Tibial nerve (tissue), 4 donors: ENCODE data around the gene CDC123. TPM values are rescaled to one million over a fixed set of nuclear protein-coding genes. Genes with fewer than 3 reads are reported as not detected.
A peak's percentile ranks its signal among the peaks of the same experiment; 100 is the strongest.

Experiments
- DNase-seq, 2 donors: peaks; one replicate each; pipeline ENCODE4 v3.0.0-alpha.2; 2019; ENCODE audit warnings: low spot score in 2 of 2
- H3K27ac ChIP-seq, 4 donors: fragments of 200-600 bp; sonication (generic) in 3 of 4; one replicate each; pipeline ENCODE4 v1.5.1; 2017 to 2019; ENCODE audit warnings: mild to moderate bottlenecking in 1 of 4
- H3K27me3 ChIP-seq, 2 donors: fragments of 200-600 bp; sonication (generic) in 1 of 2; one replicate each; pipeline versions ENCODE4 v1.5.1 to v1.6.0; 2017 to 2019
- H3K36me3 ChIP-seq, 3 donors: fragments of 200-600 bp; sonication (generic); one replicate each; pipeline ENCODE4 v1.5.1; 2018 to 2019
- H3K4me1 ChIP-seq, 4 donors: fragments of 200-600 bp; sonication (generic) in 3 of 4; one replicate each; pipeline ENCODE4 v1.5.1; 2017 to 2019
- H3K4me3 ChIP-seq, 4 donors: fragments of 200-600 bp; sonication (generic) in 3 of 4; one replicate each; pipeline ENCODE4 v1.5.1; 2017 to 2019; ENCODE audit warnings: mild to moderate bottlenecking in 1 of 4, moderate library complexity in 1 of 4
- H3K9me3 ChIP-seq, 4 donors: fragments of 200-600 bp; sonication (generic) in 3 of 4; one replicate each; pipeline ENCODE4 v1.5.1; 2017 to 2019
- EP300 ChIP-seq, 2 donors: sonication (generic); formaldehyde crosslinking; IDR thresholded peaks; one replicate each; pipeline ENCODE4 v1.6.1; 2017; ENCODE audit warnings: antibody characterized with exemption in 2 of 2, mild to moderate bottlenecking in 1 of 2
- POLR2A ChIP-seq, 2 donors: fragments of 450-650 bp; IDR thresholded peaks; one replicate each; pipeline ENCODE4 v1.6.1; 2017; ENCODE audit warnings: antibody characterized with exemption in 2 of 2, mild to moderate bottlenecking in 2 of 2, moderate library complexity in 2 of 2
- WGBS, 2 donors: methylation state at CpG; one replicate each; pipeline ENCODE4 v1.1.5; 2018; 5-methylcytosine and 5-hydroxymethylcytosine counted together
- total RNA-seq, 4 donors: library from RNA; depleted of rRNA; stranded (reverse); fragments of >200 nt; gene quantifications; one replicate each; pipeline ENCODE4 v1.1.0, GENCODE V29; 2016
- TF ChIP-seq, protein P1 (sequence below), 5 experiments: fragments of 200-600 bp in 3 of 5; fragments of 450-650 bp in 2 of 5; sonication (generic) in 3 of 5; IDR thresholded peaks; one replicate each; pipeline ENCODE4 v1.5.1; 2016 to 2019; ENCODE audit warnings: antibody characterized with exemption in 5 of 5, mild to moderate bottlenecking in 3 of 5, moderate library complexity in 2 of 5

Gene CDC123
- total RNA-seq, 4 donors from 2014 or later = 32.7 to 80.0 (median 37.7) TPM

DNA sequence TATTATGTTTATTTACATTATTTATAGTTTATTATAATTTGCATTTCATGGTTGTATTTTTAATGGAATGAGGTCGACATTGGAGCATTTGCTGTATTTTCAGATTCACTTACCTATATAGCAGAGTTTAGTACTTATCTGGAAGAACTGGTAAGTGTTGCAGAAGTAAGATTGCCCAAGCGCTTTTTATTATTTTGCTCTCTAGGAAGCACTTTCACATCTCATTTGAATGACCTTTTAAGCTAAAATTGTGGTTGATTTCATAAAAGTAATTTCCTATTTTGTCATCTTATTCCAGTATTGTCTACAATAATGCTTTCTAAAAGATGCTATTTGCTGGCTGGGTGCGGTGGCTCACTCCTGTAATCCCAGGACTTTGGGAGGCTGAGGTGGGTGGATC is 37.9 kb upstream of the CDC123 start:
- TF ChIP-seq EP300 (IDR thresholded peaks at IDR 0.05) = no peak
- TF ChIP-seq, protein P1, sequence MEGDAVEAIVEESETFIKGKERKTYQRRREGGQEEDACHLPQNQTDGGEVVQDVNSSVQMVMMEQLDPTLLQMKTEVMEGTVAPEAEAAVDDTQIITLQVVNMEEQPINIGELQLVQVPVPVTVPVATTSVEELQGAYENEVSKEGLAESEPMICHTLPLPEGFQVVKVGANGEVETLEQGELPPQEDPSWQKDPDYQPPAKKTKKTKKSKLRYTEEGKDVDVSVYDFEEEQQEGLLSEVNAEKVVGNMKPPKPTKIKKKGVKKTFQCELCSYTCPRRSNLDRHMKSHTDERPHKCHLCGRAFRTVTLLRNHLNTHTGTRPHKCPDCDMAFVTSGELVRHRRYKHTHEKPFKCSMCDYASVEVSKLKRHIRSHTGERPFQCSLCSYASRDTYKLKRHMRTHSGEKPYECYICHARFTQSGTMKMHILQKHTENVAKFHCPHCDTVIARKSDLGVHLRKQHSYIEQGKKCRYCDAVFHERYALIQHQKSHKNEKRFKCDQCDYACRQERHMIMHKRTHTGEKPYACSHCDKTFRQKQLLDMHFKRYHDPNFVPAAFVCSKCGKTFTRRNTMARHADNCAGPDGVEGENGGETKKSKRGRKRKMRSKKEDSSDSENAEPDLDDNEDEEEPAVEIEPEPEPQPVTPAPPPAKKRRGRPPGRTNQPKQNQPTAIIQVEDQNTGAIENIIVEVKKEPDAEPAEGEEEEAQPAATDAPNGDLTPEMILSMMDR (IDR thresholded peaks at IDR 0.05) = no peak
- TF ChIP-seq POLR2A (IDR thresholded peaks at IDR 0.05) = no peak
- Histone ChIP-seq H3K4me3 (no peak overlapping the region), H3K4me1 (no peaks in the 10 kb centered on the region), H3K27ac (no peak overlapping the region), H3K27me3 (no peaks in the 10 kb centered on the region), H3K36me3 (peaks cover 0 to 67% (median 0%) of the 10 kb centered on the region in 3 donors), H3K9me3 (no peaks in the 10 kb centered on the region)
- 88 to 91% methylated on average over 3 of the region's 3 CpGs for WGBS, 2 donors
- DNase-seq = no peak

- Histone ChIP-seq H3K27me3 (no peaks in the 10 kb centered on the region), H3K27ac (no peak overlapping the region), H3K36me3 (peaks cover 0 to 76% (median 0%) of the 10 kb centered on the region in 3 donors), H3K4me1 (peaks cover 0 to 15% (median 6%) of the 10 kb centered on the region in 4 donors), H3K9me3 (no peaks in the 10 kb centered on the region), H3K4me3 (no peak overlapping the region)
- WGBS, 2 donors = 90 to 95% methylated on average over 5 of the region's 5 CpGs
- DNase-seq = no peak
- TF ChIP-seq EP300 (IDR thresholded peaks at IDR 0.05) = no peak
- no peak for TF ChIP-seq POLR2A (IDR thresholded peaks at IDR 0.05)
- TF ChIP-seq, protein P1 (IDR thresholded peaks at IDR 0.05) = no peak
Observed at GRCh38 chr10:12160664-12161063, 35.3 kb upstream of the CDC123 start.

DNA sequence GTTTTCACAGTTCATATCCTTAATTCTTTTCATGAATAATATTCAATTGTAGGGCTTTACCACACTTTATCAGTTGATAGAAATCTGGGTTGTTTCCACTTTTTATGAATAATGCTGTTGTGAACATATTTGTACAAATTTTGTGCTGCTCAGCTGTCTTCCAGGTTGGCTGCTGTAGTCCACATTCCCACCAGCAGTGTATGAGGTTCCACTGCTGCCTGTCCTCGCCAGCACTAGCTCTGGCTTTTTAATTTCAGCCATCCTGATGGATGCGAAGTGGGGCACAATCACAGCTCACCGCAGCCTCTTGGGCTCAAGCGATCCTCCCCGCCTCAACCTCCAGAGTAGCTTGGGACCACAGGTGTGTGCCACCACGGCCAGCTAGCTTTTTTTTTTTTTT is 33.1 kb upstream of the CDC123 start:
- no peak for TF ChIP-seq POLR2A (IDR thresholded peaks at IDR 0.05)
- no peak for TF ChIP-seq EP300 (IDR thresholded peaks at IDR 0.05)
- TF ChIP-seq, protein P1 (IDR thresholded peaks at IDR 0.05) = no peak
- Histone ChIP-seq H3K4me3 (no peak overlapping the region), H3K27me3 (no peaks in the 10 kb centered on the region)

GRCh38 chr10:12164085-12164484 is 31.9 kb upstream of the CDC123 start:
- Histone ChIP-seq H3K9me3 (no peaks in the 10 kb centered on the region), H3K4me1 (peaks cover 0 to 26% (median 11%) of the 10 kb centered on the region in 4 donors), H3K27me3 (no peaks in the 10 kb centered on the region), H3K36me3 (peaks cover 0 to 76% (median 0%) of the 10 kb centered on the region in 3 donors), H3K4me3 (no peak overlapping the region), H3K27ac (peak overlapping the region; percentile 37 to 78 (median 62))
- TF ChIP-seq POLR2A (IDR thresholded peaks at IDR 0.05) (no peak), EP300 (IDR thresholded peaks at IDR 0.05) (no peak)
- TF ChIP-seq, protein P1 (IDR thresholded peaks at IDR 0.05) = no peak
- DNase-seq = no peak
- 82 to 89% methylated on average over 11 of the region's 12 CpGs for WGBS, 2 donors

More for the DNA sequence above, 33.1 kb upstream of the CDC123 start:
- H3K27ac ChIP-seq = no peak overlapping the region
- H3K4me1 ChIP-seq = peaks cover 0 to 26% (median 11%) of the 10 kb centered on the region in 4 donors
- WGBS, 2 donors = 96 to 98% methylated on average over 6 of the region's 6 CpGs
- peaks cover 0 to 76% (median 0%) of the 10 kb centered on the region in 3 donors for H3K36me3 ChIP-seq
- no peak for DNase-seq
- H3K9me3 ChIP-seq = no peaks in the 10 kb centered on the region

- TF ChIP-seq EP300 (IDR thresholded peaks at IDR 0.05) = no peak
- peaks cover 0 to 79% (median 9%) of the 10 kb centered on the region in 3 donors for H3K36me3 ChIP-seq
Observed at GRCh38 chr10:12165036-12165435, 31.0 kb upstream of the CDC123 start.

More at GRCh38 chr10:12165036-12165435, 31.0 kb upstream of the CDC123 start:
- H3K4me3 ChIP-seq = no peak overlapping the region
- WGBS, 2 donors = 26 to 32% methylated on average over 3 of the region's 3 CpGs
- H3K27me3 ChIP-seq = no peaks in the 10 kb centered on the region
- DNase-seq = no peak
- H3K27ac ChIP-seq = peak overlapping the region; percentile 37 to 78 (median 62)
- peaks cover 0 to 26% (median 11%) of the 10 kb centered on the region in 4 donors for H3K4me1 ChIP-seq
- no peaks in the 10 kb centered on the region for H3K9me3 ChIP-seq
